Fibroblast of peridontal ligament (primary cell): ENCODE data around the gene JPH4.
A peak's percentile ranks its signal among the peaks of the same experiment; 100 is the strongest.

ENCODE experiments used
- DNase-seq: peaks from one replicate; pipeline ENCODE4 v3.0.0-alpha.2; 2010; ENCODE audit errors: extremely low read depth

The JPH4 gene

GRCh38 chr14:23528555-23528954, 50.0 kb downstream of the JPH4 start:
- DNase-seq: no peak

DNA sequence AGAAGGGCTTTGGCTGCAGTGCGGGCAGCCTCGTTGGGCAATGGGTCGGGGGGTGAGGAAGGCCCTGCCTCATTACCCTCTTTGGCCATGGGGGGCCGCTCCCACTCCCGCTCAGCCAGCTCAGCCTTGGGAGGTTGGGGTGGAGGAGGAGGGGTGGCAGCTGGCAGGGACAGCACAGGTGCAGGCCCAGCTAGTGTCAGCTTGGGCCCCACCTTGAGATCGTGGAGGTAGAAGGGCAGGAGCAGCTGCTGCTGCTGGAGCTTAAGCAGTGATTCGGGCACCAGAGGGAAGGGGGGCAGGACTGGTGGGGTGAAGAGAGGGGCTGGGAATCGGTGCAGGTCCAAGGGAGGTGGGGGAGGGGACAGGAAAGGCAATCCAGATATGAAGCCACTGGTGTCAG, 53.0 kb downstream of the JPH4 start:
- no peak for DNase-seq

DNA sequence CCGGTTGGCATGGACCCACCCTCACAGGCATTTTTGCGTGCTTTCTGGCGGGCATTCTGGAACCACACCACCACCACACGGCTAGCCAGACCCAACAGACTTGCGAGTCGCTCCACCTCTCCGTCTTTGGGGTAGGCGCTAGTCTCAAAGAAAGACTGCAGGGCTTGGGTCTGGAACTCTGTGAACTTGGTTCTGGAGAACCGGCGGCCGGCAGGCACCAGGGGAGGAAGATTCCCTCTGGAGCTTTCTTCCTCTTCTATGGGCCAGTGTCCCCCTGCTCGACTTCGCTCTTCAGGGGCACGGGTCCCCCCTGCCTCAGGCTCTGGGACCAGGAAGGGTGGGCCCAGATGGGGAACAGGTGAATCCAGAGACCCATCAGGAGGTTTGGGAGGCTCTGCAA, 53.6 kb downstream of the JPH4 start:
- DNase-seq: no peak

- no peak for DNase-seq
These were observed 55.2 kb downstream of the JPH4 start for GRCh38 chr14:23523229-23524016.

DNA sequence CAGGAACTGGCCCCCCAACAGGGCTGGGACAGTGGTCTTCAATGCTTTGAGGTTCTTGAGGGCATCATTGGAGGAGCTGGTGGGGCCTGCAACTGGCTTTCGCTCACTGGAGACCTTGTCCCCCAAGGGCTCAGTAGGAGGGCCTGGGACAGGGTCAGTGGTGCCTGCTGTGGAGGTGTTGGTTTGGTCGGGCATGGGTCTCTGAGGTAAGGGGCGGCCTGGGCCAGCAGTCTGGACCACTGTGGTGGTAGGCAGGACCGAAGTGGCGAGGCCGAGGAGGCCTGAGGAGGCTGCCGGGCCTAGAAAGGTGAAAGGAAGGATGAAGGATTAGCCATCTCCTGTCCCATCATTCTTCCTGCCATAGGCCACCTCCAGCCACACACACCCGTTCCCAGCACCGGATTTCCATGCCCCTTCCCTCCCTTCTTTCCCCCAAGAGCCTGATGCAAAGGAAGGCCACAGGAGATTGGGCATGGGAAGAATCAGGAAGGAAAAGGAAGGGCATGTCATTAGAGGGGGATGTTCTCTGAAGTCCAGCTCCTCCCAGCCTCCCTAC, 55.9 kb downstream of the JPH4 start:
- no peak for DNase-seq

GRCh38 chr14:23521785-23522640, 56.6 kb downstream of the JPH4 start:
- DNase-seq: no peak

- DNase-seq: no peak
These were observed 57.6 kb downstream of the JPH4 start for GRCh38 chr14:23520899-23521533.

GRCh38 chr14:23518709-23519108, 59.9 kb downstream of the JPH4 start:
- DNase-seq: peak; percentile 1
